ENCODE data around the gene ZAP70. TPM values are rescaled to one million over a fixed set of nuclear protein-coding genes. Genes with fewer than 3 reads are reported as not detected.

Gene ZAP70
- total RNA-seq, 1 experiment from 2014 or later: 0.61 TPM

DNA sequence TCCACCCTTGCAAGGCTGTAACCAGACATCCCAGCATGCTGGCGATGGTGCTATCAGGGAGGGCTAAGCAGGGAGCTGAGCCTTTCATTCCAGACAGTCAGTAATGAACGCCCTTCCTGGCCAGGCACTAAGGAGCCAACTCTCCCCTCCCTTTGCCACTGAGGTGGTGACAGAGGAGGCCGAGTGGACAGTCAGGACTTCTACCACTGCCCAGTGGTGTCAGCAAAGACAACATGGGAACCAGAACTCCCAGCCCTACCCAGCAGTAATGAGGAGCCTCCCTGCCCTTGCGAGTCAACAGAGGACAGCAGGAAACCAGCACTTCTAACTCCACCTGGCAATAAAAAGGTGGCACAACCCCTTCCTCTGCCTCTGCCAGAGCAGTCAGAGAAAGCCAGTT lies 68.6 kb downstream of the ZAP70 start:
- no peak for DNase-seq (ENCODE audit: low spot score)
- Mint-ChIP-seq H3K4me3 (no peak overlapping the region), H3K4me1 (no peaks in the 10 kb centered on the region), H3K27ac (no peak overlapping the region), H3K9me3 (peaks cover 1% of the 10 kb centered on the region), H3K36me3 (no peaks in the 10 kb centered on the region), H3K27me3 (ENCODE audit: low read depth) (no peaks in the 10 kb centered on the region)
- CTCF ChIA-PET: interaction anchor here (1.5 kb wide), 1 partner anchor 25 kb away, joined by 3 read pairs; no protein-coding TSS in a partner anchor
- POLR2A ChIA-PET: no interaction called here
- TF ChIP-seq, protein P1, sequence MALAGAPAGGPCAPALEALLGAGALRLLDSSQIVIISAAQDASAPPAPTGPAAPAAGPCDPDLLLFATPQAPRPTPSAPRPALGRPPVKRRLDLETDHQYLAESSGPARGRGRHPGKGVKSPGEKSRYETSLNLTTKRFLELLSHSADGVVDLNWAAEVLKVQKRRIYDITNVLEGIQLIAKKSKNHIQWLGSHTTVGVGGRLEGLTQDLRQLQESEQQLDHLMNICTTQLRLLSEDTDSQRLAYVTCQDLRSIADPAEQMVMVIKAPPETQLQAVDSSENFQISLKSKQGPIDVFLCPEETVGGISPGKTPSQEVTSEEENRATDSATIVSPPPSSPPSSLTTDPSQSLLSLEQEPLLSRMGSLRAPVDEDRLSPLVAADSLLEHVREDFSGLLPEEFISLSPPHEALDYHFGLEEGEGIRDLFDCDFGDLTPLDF (CRISPR knock-in tag; IDR thresholded peaks at IDR 0.05): no peak
- TF ChIP-seq MXD4 (CRISPR knock-in tag; IDR thresholded peaks at IDR 0.05; ENCODE audit: borderline replicate concordance): no peak
- TF ChIP-seq, protein P2, sequence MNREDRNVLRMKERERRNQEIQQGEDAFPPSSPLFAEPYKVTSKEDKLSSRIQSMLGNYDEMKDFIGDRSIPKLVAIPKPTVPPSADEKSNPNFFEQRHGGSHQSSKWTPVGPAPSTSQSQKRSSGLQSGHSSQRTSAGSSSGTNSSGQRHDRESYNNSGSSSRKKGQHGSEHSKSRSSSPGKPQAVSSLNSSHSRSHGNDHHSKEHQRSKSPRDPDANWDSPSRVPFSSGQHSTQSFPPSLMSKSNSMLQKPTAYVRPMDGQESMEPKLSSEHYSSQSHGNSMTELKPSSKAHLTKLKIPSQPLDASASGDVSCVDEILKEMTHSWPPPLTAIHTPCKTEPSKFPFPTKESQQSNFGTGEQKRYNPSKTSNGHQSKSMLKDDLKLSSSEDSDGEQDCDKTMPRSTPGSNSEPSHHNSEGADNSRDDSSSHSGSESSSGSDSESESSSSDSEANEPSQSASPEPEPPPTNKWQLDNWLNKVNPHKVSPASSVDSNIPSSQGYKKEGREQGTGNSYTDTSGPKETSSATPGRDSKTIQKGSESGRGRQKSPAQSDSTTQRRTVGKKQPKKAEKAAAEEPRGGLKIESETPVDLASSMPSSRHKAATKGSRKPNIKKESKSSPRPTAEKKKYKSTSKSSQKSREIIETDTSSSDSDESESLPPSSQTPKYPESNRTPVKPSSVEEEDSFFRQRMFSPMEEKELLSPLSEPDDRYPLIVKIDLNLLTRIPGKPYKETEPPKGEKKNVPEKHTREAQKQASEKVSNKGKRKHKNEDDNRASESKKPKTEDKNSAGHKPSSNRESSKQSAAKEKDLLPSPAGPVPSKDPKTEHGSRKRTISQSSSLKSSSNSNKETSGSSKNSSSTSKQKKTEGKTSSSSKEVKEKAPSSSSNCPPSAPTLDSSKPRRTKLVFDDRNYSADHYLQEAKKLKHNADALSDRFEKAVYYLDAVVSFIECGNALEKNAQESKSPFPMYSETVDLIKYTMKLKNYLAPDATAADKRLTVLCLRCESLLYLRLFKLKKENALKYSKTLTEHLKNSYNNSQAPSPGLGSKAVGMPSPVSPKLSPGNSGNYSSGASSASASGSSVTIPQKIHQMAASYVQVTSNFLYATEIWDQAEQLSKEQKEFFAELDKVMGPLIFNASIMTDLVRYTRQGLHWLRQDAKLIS (CRISPR knock-in tag; IDR thresholded peaks at IDR 0.05; ENCODE audit: borderline replicate concordance): no peak
- no peak for TF ChIP-seq ELF4 (CRISPR knock-in tag; IDR thresholded peaks at IDR 0.05; ENCODE audit: low read depth)
- TF ChIP-seq, protein P3, sequence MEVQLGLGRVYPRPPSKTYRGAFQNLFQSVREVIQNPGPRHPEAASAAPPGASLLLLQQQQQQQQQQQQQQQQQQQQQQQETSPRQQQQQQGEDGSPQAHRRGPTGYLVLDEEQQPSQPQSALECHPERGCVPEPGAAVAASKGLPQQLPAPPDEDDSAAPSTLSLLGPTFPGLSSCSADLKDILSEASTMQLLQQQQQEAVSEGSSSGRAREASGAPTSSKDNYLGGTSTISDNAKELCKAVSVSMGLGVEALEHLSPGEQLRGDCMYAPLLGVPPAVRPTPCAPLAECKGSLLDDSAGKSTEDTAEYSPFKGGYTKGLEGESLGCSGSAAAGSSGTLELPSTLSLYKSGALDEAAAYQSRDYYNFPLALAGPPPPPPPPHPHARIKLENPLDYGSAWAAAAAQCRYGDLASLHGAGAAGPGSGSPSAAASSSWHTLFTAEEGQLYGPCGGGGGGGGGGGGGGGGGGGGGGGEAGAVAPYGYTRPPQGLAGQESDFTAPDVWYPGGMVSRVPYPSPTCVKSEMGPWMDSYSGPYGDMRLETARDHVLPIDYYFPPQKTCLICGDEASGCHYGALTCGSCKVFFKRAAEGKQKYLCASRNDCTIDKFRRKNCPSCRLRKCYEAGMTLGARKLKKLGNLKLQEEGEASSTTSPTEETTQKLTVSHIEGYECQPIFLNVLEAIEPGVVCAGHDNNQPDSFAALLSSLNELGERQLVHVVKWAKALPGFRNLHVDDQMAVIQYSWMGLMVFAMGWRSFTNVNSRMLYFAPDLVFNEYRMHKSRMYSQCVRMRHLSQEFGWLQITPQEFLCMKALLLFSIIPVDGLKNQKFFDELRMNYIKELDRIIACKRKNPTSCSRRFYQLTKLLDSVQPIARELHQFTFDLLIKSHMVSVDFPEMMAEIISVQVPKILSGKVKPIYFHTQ (CRISPR knock-in tag; IDR thresholded peaks at IDR 0.05): no peak
- TF ChIP-seq, protein P4, sequence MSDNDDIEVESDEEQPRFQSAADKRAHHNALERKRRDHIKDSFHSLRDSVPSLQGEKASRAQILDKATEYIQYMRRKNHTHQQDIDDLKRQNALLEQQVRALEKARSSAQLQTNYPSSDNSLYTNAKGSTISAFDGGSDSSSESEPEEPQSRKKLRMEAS (CRISPR knock-in tag; IDR thresholded peaks at IDR 0.05): no peak
- TF ChIP-seq ZNF671 (CRISPR knock-in tag; IDR thresholded peaks at IDR 0.05): no peak
- TF ChIP-seq, protein P5, sequence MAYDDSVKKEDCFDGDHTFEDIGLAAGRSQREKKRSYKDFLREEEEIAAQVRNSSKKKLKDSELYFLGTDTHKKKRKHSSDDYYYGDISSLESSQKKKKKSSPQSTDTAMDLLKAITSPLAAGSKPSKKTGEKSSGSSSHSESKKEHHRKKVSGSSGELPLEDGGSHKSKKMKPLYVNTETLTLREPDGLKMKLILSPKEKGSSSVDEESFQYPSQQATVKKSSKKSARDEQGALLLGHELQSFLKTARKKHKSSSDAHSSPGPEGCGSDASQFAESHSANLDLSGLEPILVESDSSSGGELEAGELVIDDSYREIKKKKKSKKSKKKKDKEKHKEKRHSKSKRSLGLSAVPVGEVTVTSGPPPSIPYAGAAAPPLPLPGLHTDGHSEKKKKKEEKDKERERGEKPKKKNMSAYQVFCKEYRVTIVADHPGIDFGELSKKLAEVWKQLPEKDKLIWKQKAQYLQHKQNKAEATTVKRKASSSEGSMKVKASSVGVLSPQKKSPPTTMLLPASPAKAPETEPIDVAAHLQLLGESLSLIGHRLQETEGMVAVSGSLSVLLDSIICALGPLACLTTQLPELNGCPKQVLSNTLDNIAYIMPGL (CRISPR knock-in tag; IDR thresholded peaks at IDR 0.05): no peak
- no peak for TF ChIP-seq ZNF263 (CRISPR knock-in tag; IDR thresholded peaks at IDR 0.05; ENCODE audit: low read depth)
- no peak for TF ChIP-seq IRF2 (CRISPR knock-in tag; IDR thresholded peaks at IDR 0.05; ENCODE audit: borderline replicate concordance, low read depth)
- no peak for TF ChIP-seq TEAD1 (CRISPR knock-in tag; IDR thresholded peaks at IDR 0.05)
- TF ChIP-seq ZNF396 (CRISPR knock-in tag; IDR thresholded peaks at IDR 0.05; ENCODE audit: borderline replicate concordance): no peak
- TF ChIP-seq GTF2I (CRISPR knock-in tag; conservative IDR thresholded peaks at IDR 0.05): no peak
- TF ChIP-seq FOXK1 (CRISPR knock-in tag; IDR thresholded peaks at IDR 0.05): no peak
- no peak for TF ChIP-seq ZNF138 (CRISPR knock-in tag; conservative IDR thresholded peaks at IDR 0.05)
- no peak for TF ChIP-seq TEAD4 (CRISPR knock-in tag; IDR thresholded peaks at IDR 0.05)
- ATAC-seq: no peak

DNA sequence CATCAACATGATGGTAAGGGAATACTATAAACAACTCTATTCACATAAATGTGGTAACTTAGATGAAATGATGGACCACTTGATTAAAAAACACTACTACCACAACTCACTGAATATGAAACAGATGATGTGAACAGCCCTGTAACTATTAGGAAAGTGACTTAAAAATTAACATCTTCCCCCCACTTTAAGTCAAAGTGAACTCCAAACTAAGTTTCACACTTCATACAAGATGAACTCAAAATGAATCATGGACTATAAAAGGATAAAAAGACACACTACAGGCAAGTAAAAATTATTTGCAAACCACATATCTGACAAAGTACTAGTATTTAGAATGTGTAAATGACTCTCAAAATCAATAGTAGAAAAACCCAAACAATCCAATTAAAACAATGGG lies 71.6 kb downstream of the ZAP70 start:
- CTCF ChIA-PET: no interaction called here
- no peak for ATAC-seq
- TF ChIP-seq PRRX2 (CRISPR knock-in tag; IDR thresholded peaks at IDR 0.05) (no peak), NFATC4 (CRISPR knock-in tag; IDR thresholded peaks at IDR 0.05) (no peak)
- TF ChIP-seq, protein P6, sequence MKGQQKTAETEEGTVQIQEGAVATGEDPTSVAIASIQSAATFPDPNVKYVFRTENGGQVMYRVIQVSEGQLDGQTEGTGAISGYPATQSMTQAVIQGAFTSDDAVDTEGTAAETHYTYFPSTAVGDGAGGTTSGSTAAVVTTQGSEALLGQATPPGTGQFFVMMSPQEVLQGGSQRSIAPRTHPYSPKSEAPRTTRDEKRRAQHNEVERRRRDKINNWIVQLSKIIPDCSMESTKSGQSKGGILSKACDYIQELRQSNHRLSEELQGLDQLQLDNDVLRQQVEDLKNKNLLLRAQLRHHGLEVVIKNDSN (CRISPR knock-in tag; IDR thresholded peaks at IDR 0.05): no peak
- TF ChIP-seq, protein P7, sequence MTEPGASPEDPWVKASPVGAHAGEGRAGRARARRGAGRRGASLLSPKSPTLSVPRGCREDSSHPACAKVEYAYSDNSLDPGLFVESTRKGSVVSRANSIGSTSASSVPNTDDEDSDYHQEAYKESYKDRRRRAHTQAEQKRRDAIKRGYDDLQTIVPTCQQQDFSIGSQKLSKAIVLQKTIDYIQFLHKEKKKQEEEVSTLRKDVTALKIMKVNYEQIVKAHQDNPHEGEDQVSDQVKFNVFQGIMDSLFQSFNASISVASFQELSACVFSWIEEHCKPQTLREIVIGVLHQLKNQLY (CRISPR knock-in tag; IDR thresholded peaks at IDR 0.05): no peak
- TF ChIP-seq, protein P8, sequence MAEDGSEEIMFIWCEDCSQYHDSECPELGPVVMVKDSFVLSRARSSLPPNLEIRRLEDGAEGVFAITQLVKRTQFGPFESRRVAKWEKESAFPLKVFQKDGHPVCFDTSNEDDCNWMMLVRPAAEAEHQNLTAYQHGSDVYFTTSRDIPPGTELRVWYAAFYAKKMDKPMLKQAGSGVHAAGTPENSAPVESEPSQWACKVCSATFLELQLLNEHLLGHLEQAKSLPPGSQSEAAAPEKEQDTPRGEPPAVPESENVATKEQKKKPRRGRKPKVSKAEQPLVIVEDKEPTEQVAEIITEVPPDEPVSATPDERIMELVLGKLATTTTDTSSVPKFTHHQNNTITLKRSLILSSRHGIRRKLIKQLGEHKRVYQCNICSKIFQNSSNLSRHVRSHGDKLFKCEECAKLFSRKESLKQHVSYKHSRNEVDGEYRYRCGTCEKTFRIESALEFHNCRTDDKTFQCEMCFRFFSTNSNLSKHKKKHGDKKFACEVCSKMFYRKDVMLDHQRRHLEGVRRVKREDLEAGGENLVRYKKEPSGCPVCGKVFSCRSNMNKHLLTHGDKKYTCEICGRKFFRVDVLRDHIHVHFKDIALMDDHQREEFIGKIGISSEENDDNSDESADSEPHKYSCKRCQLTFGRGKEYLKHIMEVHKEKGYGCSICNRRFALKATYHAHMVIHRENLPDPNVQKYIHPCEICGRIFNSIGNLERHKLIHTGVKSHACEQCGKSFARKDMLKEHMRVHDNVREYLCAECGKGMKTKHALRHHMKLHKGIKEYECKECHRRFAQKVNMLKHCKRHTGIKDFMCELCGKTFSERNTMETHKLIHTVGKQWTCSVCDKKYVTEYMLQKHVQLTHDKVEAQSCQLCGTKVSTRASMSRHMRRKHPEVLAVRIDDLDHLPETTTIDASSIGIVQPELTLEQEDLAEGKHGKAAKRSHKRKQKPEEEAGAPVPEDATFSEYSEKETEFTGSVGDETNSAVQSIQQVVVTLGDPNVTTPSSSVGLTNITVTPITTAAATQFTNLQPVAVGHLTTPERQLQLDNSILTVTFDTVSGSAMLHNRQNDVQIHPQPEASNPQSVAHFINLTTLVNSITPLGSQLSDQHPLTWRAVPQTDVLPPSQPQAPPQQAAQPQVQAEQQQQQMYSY (CRISPR knock-in tag; IDR thresholded peaks at IDR 0.05): no peak
- TF ChIP-seq, protein P4 (CRISPR knock-in tag; IDR thresholded peaks at IDR 0.05): no peak

More for the DNA sequence above, 71.6 kb downstream of the ZAP70 start:
- no peaks in the 10 kb centered on the region for H3K9me3 Mint-ChIP-seq
- POLR2A ChIA-PET: no interaction called here
- DNase-seq (ENCODE audit: low spot score): no peak
- H3K27me3 Mint-ChIP-seq (ENCODE audit: low read depth): no peaks in the 10 kb centered on the region
- H3K4me1 Mint-ChIP-seq: no peaks in the 10 kb centered on the region
- no peak overlapping the region for H3K4me3 Mint-ChIP-seq
- no peaks in the 10 kb centered on the region for H3K36me3 Mint-ChIP-seq
- H3K27ac Mint-ChIP-seq: no peak overlapping the region

Data from WTC11 (cell line).